Hepatocyte (in vitro differentiated cells): ENCODE results near the gene TUT7.

Experiments
- CTCF ChIP-seq: fragments of 200-600 bp; sonication (generic); IDR thresholded peaks from 2 replicates; pipeline ENCODE4 v1.5.1; 2016; ENCODE audit warnings: antibody characterized with exemption, mild to moderate bottlenecking; ENCODE audit not compliant: poor library complexity
- EZH2 ChIP-seq: fragments of 200-600 bp; sonication (generic); IDR thresholded peaks from 2 replicates; pipeline ENCODE4 v1.6.1; 2016; ENCODE audit warnings: antibody characterized with exemption, mild to moderate bottlenecking, borderline replicate concordance
- EZH2phosphoT487 ChIP-seq: fragments of 200-600 bp; sonication (generic); IDR thresholded peaks from one replicate; pipeline ENCODE4 v1.6.1; 2018; ENCODE audit warnings: antibody characterized with exemption, mild to moderate bottlenecking, low read depth, moderate library complexity; ENCODE audit not compliant: unreplicated experiment, severe bottlenecking

GRCh38 chr9:86350006-86350760 lies 4.0 kb downstream of the TUT7 start:
- TF ChIP-seq CTCF (no peak), EZH2 (no peak), EZH2phosphoT487 (no peak)
